B cell (primary cell): Measurements from ENCODE around the gene CLASP1. TPM values are rescaled to one million over a fixed set of nuclear protein-coding genes. Genes with fewer than 3 reads are reported as not detected.

Experiments
- ATAC-seq: fragments of 200-7000 bp; cut with Tn5 transposase; one replicate; pipeline ENCODE4 v1.10.0; 2021; ENCODE audit warnings: low read depth, mild to moderate bottlenecking, moderate number of reproducible peaks, moderate library complexity
- CTCF ChIA-PET: fragments of 350-600 bp; sonication (Branson Sonifier 250); formaldehyde crosslinking; loops from one replicate; lab custom pipeline; 2021; ENCODE audit warnings: antibody characterized with exemption, inconsistent platforms; lab: Charles Lee
- POLR2A ChIA-PET: fragments of 350-600 bp; sonication (Branson Sonifier 250); formaldehyde crosslinking; loops from one replicate; lab custom pipeline; 2021; ENCODE audit warnings: antibody characterized with exemption; lab: Charles Lee
- DNase-seq: peaks from one replicate; pipeline ENCODE4 v3.0.0; 2013
- H2AFZ ChIP-seq: 2 replicates; pipeline ENCODE4 v1.6.1; 2012; ENCODE audit warnings: mild to moderate bottlenecking, low read depth, low read length; ENCODE audit not compliant: insufficient read depth, poor library complexity, severe bottlenecking
- H3K27ac ChIP-seq, 2 donors: 1 replicate in 1 of 2; 2 replicates in 1 of 2; pipeline ENCODE4 v1.5.1; 2012 to 2013; ENCODE audit warnings: low read length in 2 of 2, mild to moderate bottlenecking in 2 of 2, moderate library complexity in 1 of 2
- H3K27me3 ChIP-seq, 4 experiments: fragments of 200-600 bp in 1 of 4; sonication (generic) in 1 of 4; replicated peaks in 1 of 4; 1 replicate in 2 of 4; 2 replicates in 2 of 4; pipeline versions ENCODE4 v1.6.1 to v1.7.0; 2013 to 2016; ENCODE audit warnings: low read length in 3 of 4, mild to moderate bottlenecking in 2 of 4, mixed read lengths in 1 of 4, moderate library complexity in 1 of 4; ENCODE audit not compliant: insufficient read depth in 4 of 4, control insufficient read depth in 3 of 4; ENCODE audit errors: control extremely low read depth in 1 of 4
- H3K36me3 ChIP-seq, 2 experiments: replicated peaks in 1 of 2; 1 replicate in 1 of 2; 2 replicates in 1 of 2; pipeline versions ENCODE4 v1.6.1 to v1.7.1; 2013; ENCODE audit warnings: low read length in 1 of 2; ENCODE audit not compliant: insufficient read depth in 2 of 2, control insufficient read depth in 1 of 2; ENCODE audit errors: control extremely low read depth in 1 of 2, extremely low read depth in 1 of 2
- H3K4me1 ChIP-seq, 2 donors: fragments of 200-600 bp in 1 of 2; sonication (generic) in 1 of 2; 1 replicate in 1 of 2; 2 replicates in 1 of 2; pipeline versions ENCODE4 v1.5.1 to v1.6.1; 2013 to 2017; ENCODE audit warnings: low read length in 2 of 2; ENCODE audit not compliant: control insufficient read depth in 2 of 2, insufficient read depth in 2 of 2
- H3K4me2 ChIP-seq: replicated peaks from 2 replicates; pipeline ENCODE3; 2012; ENCODE audit warnings: mild to moderate bottlenecking, low read depth, low read length; ENCODE audit not compliant: poor library complexity, severe bottlenecking
- H3K4me3 ChIP-seq, 5 experiments: fragments of 200-600 bp in 1 of 5; sonication (generic) in 1 of 5; 1 replicate in 3 of 5; 2 replicates in 2 of 5; pipeline versions ENCODE4 v1.5.1 to v1.7.0; 2011 to 2016; ENCODE audit warnings: low read length in 4 of 5, mild to moderate bottlenecking in 4 of 5, low read depth in 2 of 5, control low read depth in 1 of 5, moderate library complexity in 1 of 5; ENCODE audit not compliant: insufficient read depth in 1 of 5; ENCODE audit errors: control extremely low read depth in 1 of 5, extremely low read depth in 1 of 5
- H3K79me2 ChIP-seq: fragments of 200-600 bp; sonication (generic); one replicate; pipeline ENCODE4 v1.6.0; 2016; ENCODE audit warnings: low read length; ENCODE audit not compliant: control insufficient read depth, insufficient read depth
- H3K9ac ChIP-seq: fragments of 200-600 bp; sonication (generic); 2 replicates; pipeline ENCODE4 v1.6.1; 2017; ENCODE audit warnings: mild to moderate bottlenecking, low read length, moderate library complexity
- H3K9me3 ChIP-seq, 3 donors: one replicate each; pipeline versions ENCODE4 v1.6.1 to v1.7.1; 2013; ENCODE audit warnings: low read length in 2 of 3; ENCODE audit not compliant: control insufficient read depth in 2 of 3, insufficient read depth in 1 of 3; ENCODE audit errors: control extremely low read depth in 1 of 3
- H4K20me1 ChIP-seq: 2 replicates; pipeline ENCODE4 v1.6.0; 2012; ENCODE audit warnings: mild to moderate bottlenecking, low read length; ENCODE audit not compliant: insufficient read depth, control insufficient read depth, poor library complexity, severe bottlenecking
- H3K27ac Mint-ChIP-seq: one replicate; pipeline ENCODE4 v1.8.0; 2021; ENCODE audit warnings: mixed read lengths
- H3K27me3 Mint-ChIP-seq: one replicate; pipeline ENCODE4 v1.8.0; 2021; ENCODE audit warnings: mixed read lengths
- H3K4me1 Mint-ChIP-seq: one replicate; pipeline ENCODE4 v1.8.0; 2021; ENCODE audit warnings: mixed read lengths
- H3K4me3 Mint-ChIP-seq: one replicate; pipeline ENCODE4 v1.8.0; 2021; ENCODE audit warnings: mixed read lengths
- H3K9me3 Mint-ChIP-seq: one replicate; pipeline ENCODE4 v1.8.0; 2022; ENCODE audit warnings: mixed read lengths; ENCODE audit not compliant: insufficient read depth
- EZH2 ChIP-seq: IDR thresholded peaks from 2 replicates; pipeline ENCODE4 v1.6.1; 2012; ENCODE audit warnings: borderline replicate concordance, low read depth, mild to moderate bottlenecking, moderate library complexity, low read length; ENCODE audit not compliant: insufficient read depth, poor library complexity, severe bottlenecking
- WGBS: methylation state at CpG from one replicate; pipeline ENCODE4 v1.1.5; 2013; ENCODE audit warnings: missing lambda C conversion rate; ENCODE audit not compliant: insufficient coverage; 5-methylcytosine and 5-hydroxymethylcytosine counted together
- intact Hi-C: fragments of 100-400 bp; cut with micrococcal nuclease; formaldehyde crosslinking; loops from one replicate; pipeline ENCODE4 v1.10.0; 2022
- polyA plus RNA-seq: library from polyadenylated mRNA; depleted of rRNA; stranded (reverse); fragments of >200 nt; gene quantifications from 2 replicates; pipeline ENCODE4 v1.2.3, GENCODE V29; 2012
- total RNA-seq, 2 donors: library from RNA; stranded (reverse); fragments of 120-200 nt in 1 of 2; gene quantifications; 1 replicate in 1 of 2; 2 replicates in 1 of 2; pipeline versions ENCODE4 v1.2.3 to v1.2.4, GENCODE V29; 2013 to 2022
- TF ChIP-seq, protein P1 (sequence below): fragments of 200-600 bp; IDR thresholded peaks from one replicate; pipeline ENCODE4 v1.8.0; 2022; ENCODE audit warnings: antibody characterized with exemption, mild to moderate bottlenecking

The CLASP1 gene
- total and polyA plus RNA-seq, 2 donors (not counting 1 experiment from before 2014, with no cell fraction given) = 8.7 to 88.0 TPM

DNA sequence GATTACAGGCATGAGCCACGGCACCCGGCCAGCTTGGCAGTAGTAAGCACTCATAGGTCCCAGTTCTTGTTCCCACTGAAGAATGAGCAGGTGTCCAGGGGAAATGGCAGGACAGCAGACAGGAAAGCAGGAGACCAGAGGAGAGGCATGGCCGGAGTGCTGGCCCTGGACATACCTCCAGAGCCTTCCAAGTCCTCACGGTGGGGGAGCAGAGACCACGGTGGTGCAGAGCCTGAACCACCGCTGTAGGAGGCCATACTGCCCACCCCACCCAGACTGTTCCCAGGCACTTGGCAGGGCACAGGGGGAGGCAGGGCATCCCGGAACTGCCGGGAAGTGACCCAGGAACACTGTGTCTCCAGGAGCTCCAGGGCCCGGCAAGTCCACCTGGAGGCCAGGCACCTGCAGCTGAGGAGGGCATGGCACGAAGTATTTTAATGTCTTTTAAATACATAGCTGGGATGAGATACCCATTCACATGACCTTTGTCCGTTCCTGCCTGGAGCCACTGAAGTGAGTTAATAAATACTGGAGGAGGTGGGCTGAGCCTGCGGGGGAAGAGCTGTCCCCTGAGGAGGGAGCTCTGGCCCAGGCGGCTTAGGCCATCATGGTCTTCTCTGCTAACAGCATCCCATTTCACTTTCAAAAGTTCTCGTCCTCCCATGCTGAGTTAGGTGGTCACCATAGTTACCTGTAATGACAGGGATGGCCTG is 314.5 kb downstream of the CLASP1 start:
- 93% methylated on average over 10 of the region's 14 CpGs for WGBS
- intact Hi-C loops = no loop called here
- no peak overlapping the region for H3K4me3 ChIP-seq

DNA sequence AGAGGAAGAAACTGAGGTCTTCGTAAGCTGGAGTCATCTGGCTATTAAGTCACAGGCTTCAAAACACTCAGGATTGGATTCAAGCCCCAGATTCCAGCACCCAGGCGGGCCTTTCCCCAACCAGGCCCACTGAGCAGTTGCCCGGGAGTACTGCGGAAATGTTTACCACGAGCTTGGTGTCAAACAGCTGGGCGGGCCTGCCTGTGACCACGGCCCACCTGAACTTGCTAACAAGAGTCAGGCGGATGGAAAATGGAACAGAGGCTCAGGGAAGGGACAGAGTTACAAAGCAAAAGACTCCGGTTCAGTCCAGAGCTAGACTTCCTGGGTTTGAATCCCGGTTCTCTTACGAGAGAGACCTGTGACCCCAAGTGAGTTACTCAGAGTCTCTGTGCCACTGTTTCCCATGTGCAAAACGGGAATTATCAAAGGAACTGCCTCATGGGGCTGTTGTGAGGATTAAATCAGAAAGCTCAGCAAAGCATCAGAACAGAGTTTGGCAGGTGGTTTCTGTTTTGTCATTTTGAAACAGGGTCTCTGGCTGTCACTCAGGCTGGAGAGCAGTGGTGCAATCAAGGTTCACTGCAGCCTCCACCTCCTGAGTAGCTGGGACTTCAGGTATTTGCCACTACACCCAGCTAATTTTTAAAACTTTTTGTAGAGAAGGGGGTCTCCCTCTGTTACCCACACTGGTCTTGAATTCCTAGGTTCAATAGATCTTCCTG is 315.3 kb downstream of the CLASP1 start:
- Histone ChIP-seq H3K27ac (no peak overlapping the region), H3K4me1 (no peaks in the 10 kb centered on the region), H2AFZ (no peak overlapping the region), H3K9me3 (no peaks in the 10 kb centered on the region), H3K36me3 (no peaks in the 10 kb centered on the region), H3K4me3 (no peak overlapping the region), H4K20me1 (no peaks in the 10 kb centered on the region), H3K27me3 (peaks cover 0 to 1% (median 0%) of the 10 kb centered on the region in 4 experiments), H3K79me2 (no peaks in the 10 kb centered on the region), H3K4me2 (no peak overlapping the region), H3K9ac (no peak overlapping the region)
- Mint-ChIP-seq H3K27me3 (no peaks in the 10 kb centered on the region), H3K27ac (no peak overlapping the region), H3K4me3 (no peak overlapping the region), H3K9me3 (no peaks in the 10 kb centered on the region), H3K4me1 (no peaks in the 10 kb centered on the region)
- ChIA-PET CTCF (no interaction called here), POLR2A (no interaction called here)
- TF ChIP-seq EZH2 = no peak
- TF ChIP-seq, protein P1, sequence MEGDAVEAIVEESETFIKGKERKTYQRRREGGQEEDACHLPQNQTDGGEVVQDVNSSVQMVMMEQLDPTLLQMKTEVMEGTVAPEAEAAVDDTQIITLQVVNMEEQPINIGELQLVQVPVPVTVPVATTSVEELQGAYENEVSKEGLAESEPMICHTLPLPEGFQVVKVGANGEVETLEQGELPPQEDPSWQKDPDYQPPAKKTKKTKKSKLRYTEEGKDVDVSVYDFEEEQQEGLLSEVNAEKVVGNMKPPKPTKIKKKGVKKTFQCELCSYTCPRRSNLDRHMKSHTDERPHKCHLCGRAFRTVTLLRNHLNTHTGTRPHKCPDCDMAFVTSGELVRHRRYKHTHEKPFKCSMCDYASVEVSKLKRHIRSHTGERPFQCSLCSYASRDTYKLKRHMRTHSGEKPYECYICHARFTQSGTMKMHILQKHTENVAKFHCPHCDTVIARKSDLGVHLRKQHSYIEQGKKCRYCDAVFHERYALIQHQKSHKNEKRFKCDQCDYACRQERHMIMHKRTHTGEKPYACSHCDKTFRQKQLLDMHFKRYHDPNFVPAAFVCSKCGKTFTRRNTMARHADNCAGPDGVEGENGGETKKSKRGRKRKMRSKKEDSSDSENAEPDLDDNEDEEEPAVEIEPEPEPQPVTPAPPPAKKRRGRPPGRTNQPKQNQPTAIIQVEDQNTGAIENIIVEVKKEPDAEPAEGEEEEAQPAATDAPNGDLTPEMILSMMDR = no peak
- no peak for DNase-seq
- intact Hi-C loops = no loop called here
- WGBS = 80% methylated on average over 12 of the region's 12 CpGs
- no peak for ATAC-seq

More for the DNA sequence above, 314.5 kb downstream of the CLASP1 start:
- no peaks in the 10 kb centered on the region for H3K9me3 ChIP-seq
- no peak overlapping the region for H3K27ac ChIP-seq
- H3K27me3 Mint-ChIP-seq = no peaks in the 10 kb centered on the region
- H3K27me3 ChIP-seq = no peaks in the 10 kb centered on the region
- H3K36me3 ChIP-seq = peaks cover 0 to 3% of the 10 kb centered on the region in 2 experiments
- TF ChIP-seq EZH2 = no peak
- no peak overlapping the region for H3K4me3 Mint-ChIP-seq
- DNase-seq = no peak
- no peak overlapping the region for H3K4me2 ChIP-seq
- no peak for ATAC-seq
- H3K4me1 ChIP-seq = no peaks in the 10 kb centered on the region
- no peak overlapping the region for H3K9ac ChIP-seq
- no peak overlapping the region for H2AFZ ChIP-seq
- ChIA-PET CTCF (no interaction called here), POLR2A (no interaction called here)
- no peaks in the 10 kb centered on the region for H3K9me3 Mint-ChIP-seq
- H3K4me1 Mint-ChIP-seq = no peaks in the 10 kb centered on the region
- H3K27ac Mint-ChIP-seq = no peak overlapping the region
- no peaks in the 10 kb centered on the region for H3K79me2 ChIP-seq
- no peaks in the 10 kb centered on the region for H4K20me1 ChIP-seq
